GM18858 (cell line): Measurements from ENCODE around the gene NPHP4.

Experiments
- ATAC-seq: cut with Tn5 transposase; IDR thresholded peaks from one replicate; pipeline ENCODE4 v1.9.1; 2021; ENCODE audit not compliant: unreplicated experiment

Gene NPHP4

GRCh38 chr1:5992026-5992813 lies at the start of gene NPHP4:
TSS of gene NPHP4 (minus strand) at chr1:5992425. CDS start at chr1:5986289, 6,136 bp downstream.
- ATAC-seq = peak; percentile 83

GRCh38 chr1:6041432-6042062 lies 49.3 kb upstream of the NPHP4 start:
- ATAC-seq = no peak

- no peak for ATAC-seq
Observed at GRCh38 chr1:6040861-6041415, 48.7 kb upstream of the NPHP4 start.

GRCh38 chr1:6040444-6040843 lies 48.2 kb upstream of the NPHP4 start:
- no peak for ATAC-seq

- no peak for ATAC-seq
Observed at GRCh38 chr1:6039031-6039430, 46.8 kb upstream of the NPHP4 start.

GRCh38 chr1:6038603-6039002 lies 46.4 kb upstream of the NPHP4 start:
- ATAC-seq = no peak

- ATAC-seq = no peak
Observed at GRCh38 chr1:6037338-6037762, 45.1 kb upstream of the NPHP4 start.

- no peak for ATAC-seq
Observed at GRCh38 chr1:6035719-6036118, 43.5 kb upstream of the NPHP4 start.

- ATAC-seq = no peak
Observed at GRCh38 chr1:6035303-6035702, 43.1 kb upstream of the NPHP4 start.

- ATAC-seq = no peak
Observed at GRCh38 chr1:6034750-6035096, 42.5 kb upstream of the NPHP4 start.

GRCh38 chr1:6033986-6034749 lies 41.9 kb upstream of the NPHP4 start:
- no peak for ATAC-seq

GRCh38 chr1:6033124-6033523 lies 40.9 kb upstream of the NPHP4 start:
- no peak for ATAC-seq

- no peak for ATAC-seq
Observed at GRCh38 chr1:6030547-6031261, 38.5 kb upstream of the NPHP4 start.

GRCh38 chr1:6030132-6030531 lies 37.9 kb upstream of the NPHP4 start:
- no peak for ATAC-seq

GRCh38 chr1:6029351-6029750 lies 37.1 kb upstream of the NPHP4 start:
- no peak for ATAC-seq

GRCh38 chr1:6028042-6028850 lies 36.0 kb upstream of the NPHP4 start:
- ATAC-seq = no peak

- ATAC-seq = no peak
Observed at GRCh38 chr1:6027591-6027990, 35.4 kb upstream of the NPHP4 start.

- ATAC-seq = peak; percentile 68
Observed at GRCh38 chr1:6026095-6026809, 34.0 kb upstream of the NPHP4 start.

GRCh38 chr1:6025269-6026094 lies 33.3 kb upstream of the NPHP4 start:
- no peak for ATAC-seq
